Hematopoietic multipotent progenitor cell (in vitro differentiated cells): ENCODE results near the gene CCNC. TPM values are rescaled to one million over a fixed set of nuclear protein-coding genes. Genes with fewer than 3 reads are reported as not detected.

Experiments used
- DNase-seq, 3 donors: peaks; one replicate each; pipeline ENCODE4 v3.0.0-alpha.2; 2011 to 2015; ENCODE audit warnings: low read depth in 2 of 3, low spot score in 2 of 3
- small RNA-seq: library from RNA; depleted of rRNA; stranded (forward); fragments of <200 nt; gene quantifications from one replicate; pipeline ENCODE3, GENCODE V24; 2012
- total RNA-seq: library from RNA; depleted of rRNA; stranded (reverse); fragments of >200 nt; gene quantifications from one replicate; pipeline ENCODE4 v1.2.3, GENCODE V29; 2012

CCNC gene
- total RNA-seq, 1 donor = 30.4 TPM

DNA sequence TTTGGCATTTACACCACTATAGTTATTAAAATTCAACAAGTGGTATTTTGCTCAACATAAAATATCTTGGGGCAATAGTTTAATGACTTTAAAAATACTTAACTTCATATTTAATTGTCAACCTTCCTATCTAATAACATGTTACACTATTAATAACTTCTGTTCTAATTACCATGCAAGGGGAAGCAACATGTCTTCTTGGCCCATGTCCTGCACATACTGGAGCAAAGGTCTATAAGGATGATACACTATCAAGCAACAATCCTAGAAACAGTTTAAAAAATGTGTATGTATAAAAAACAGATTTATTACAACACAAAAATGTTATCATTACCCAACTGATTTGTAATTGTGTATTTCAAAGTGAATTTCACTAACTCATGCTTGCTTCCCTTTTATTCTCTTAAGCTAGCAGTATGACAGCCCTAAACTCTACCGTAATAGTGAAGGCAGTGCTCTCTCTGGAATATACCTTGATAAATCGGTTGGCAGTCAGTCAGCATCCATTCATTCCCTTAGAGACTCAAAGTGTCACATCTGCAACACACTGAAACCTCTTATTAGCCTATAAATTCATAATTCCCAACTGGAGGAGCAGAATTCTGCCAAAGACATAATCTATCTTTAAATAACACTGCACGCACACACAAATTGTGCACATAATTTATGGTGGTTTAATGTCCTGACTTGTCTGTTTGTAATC, 18.3 kb downstream of the CCNC start:
- no peak for DNase-seq

DNA sequence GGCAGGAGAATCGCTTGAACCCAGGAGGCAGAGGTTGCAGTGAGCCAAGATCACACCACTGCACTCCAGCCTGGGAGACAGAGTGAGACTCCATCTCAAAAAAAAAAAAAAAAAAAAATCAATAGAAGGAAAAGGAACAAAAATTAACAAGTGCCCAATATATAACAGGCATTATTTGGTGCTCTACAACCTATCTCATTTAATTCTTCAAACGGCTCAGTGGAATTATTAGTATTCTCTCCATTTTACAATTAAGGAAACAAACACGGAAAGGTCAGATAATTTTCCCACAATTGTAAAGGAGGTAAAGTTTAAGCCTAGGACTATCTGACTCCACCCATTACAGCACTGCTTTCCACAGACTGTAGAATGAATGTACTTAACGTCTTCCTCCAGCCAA, 19.8 kb downstream of the CCNC start:
- DNase-seq = no peak

DNA sequence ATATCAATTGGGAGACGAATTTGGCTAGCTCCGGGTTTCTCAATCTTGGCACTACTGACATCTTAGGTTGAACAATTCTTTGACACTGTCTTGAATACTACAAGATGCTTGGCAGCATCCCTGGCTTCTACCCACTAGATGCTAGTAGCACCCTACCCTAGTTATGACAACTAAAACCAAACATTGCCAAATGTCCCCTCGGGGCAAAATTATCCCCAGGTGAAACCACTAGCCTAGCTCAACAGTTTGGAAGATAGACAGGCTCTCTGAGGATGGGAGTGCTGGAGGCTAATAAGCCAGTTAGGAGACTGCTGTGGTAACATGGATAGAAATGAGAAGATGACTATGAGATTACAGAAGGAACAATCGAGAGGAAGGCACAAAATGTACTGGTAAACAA, 20.9 kb downstream of the CCNC start:
- DNase-seq = no peak

DNA sequence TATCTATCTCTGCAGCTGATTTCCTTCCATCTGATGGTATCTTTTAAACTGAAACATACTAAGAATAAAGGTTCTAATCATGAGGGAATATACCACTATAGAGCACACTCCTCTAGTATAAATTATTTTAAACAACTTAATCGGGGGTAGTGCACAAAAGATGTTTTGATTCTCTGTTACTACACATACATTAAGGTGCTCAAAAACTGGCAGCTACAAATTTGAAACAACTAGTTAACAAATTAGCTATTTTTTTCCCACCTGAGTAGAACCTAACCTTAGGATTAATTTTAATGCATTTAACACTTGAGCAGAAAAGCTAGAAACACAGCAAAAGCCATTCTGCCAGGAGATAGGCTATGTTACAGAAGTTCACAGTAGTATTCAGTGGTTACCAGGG, 23.0 kb downstream of the CCNC start:
- peak in 1 of 3 donors; percentile 22 for DNase-seq

DNA sequence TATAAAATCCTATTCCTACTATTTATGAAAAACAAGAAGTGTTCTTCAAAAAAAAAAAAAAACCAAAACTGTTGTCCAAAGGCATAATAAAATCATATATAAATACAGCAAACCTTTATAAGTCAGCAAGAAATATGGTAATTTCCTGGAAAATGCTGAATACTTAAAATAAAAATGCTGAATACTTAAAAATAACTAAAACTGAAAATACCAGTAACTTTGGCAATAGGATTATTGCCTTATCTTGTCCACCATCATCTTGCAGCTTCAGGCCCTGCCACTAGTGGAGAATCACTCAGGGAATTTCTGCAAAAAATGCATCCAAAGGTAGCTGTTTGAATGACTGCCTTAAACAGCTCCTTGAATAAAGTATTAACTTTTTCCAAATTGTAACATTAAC, 24.5 kb downstream of the CCNC start:
- DNase-seq = no peak

DNA sequence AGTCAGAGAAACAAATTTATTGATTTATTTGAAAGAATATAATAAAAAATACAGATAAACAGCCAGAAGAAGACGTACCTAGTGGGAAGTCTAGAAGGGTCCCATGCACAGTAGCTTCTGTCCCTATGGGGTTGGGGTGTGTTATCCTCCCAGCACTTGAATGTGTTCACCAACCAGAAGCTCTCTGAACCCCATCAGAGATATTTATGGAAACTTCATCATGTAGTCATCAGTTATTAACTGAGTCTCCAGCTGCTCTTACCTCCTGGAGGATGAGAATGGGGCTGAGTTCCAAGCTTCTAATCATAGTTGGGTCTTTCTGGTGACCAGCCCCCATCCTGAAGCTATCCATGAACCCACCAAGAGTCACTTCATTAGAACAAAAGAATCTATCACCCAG, 37.8 kb downstream of the CCNC start:
- DNase-seq = no peak

DNA sequence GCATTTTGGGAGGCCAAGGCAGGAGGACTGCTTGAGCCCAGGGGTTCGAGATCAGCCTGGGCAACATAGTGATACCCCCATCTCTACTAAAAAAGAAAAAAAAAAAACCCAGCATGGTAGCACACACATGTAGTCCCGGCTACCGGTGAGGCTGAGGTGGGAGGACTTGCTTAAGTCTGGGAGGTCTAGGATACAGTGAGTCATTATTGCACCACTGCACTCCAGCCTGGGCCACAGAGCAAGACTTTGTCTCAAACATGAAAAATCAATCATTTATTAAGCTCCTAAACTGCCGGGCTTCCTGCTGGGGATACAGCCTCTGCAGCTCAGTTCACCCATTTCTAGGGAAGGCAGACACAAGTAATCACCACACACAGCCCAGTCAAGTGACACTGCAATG, 45.9 kb downstream of the CCNC start:
- DNase-seq = no peak

DNA sequence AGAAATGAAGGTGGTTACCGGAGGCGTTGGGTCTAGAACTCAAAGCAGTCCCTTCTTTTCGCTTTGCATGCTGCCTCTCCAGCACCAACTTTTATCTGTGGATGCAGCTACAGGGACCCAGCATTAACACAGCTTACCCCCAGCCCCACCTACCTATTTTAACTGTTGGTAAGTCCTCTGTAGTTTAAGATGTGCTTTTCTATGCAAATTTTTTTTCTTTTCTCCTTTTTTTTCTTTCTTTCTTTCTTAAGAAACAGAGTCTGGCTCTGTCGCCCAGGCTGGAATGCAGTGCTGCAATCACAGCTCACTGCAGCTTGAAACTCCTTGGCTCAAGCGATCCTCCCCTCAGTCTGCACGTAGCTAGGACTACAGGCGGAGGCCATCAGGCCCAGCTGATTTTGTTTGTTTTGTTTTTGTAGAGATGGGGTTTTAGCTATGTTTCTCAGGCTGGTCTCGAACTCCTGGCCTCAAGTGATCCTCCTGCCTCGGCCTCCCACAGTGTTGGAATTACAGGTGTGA, 46.8 kb downstream of the CCNC start:
- no peak for DNase-seq

DNA sequence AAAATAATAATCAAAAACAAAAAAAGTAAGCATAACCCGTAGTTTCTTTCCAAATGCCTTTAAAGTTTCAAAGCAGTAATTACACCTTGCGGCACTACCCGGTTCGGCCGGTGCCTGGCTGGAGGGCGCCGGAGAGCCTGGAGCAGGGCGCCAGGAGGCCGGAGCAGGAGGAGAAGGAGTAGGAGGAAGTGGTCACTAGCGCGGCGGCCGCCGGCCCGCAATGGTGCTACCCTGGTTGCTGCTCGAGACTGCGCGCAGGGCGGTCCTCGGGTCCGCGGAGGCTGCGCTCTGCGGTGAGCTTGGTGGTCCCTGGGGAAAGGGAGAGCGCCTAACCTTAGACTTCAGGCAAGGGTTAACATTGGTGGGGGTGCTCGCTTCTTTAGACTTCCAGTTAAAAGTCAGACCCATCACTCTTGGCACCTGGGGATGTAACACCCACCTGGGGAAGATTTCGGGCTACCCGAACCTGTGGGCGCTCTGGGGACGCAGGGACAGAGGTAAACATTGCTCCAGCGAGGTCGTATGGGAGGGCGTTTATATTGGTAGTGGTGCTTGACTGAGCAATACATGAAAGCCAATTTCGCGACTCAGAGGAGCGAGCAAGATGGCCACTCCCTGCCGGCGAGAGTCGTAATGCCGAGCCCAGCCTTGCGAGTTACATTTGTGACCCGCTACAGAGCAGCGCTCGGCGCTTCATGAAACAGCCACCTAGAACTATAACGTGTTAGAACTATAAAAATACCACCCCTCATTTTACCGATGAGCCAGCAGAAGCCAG, 47.4 kb downstream of the CCNC start:
- peak in 2 of 3 donors; percentile 75 to 77 for DNase-seq

DNA sequence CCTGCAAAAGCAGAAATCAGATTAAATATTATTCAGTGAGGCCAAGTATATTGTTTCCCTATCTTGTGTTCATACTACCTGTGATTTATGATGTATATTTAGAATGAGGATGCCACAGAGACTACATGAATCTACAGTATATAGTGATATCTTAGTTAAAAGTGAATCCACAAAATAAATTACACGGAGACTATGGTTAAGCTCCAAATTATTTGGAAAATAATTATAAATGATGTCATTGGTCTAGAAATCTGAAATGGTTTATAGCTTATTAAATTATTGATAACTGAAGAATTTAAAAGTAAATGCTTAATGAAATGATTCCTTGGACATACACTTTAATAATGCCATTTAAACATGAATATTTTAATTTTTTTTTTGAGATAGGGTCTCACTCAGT, 49.0 kb downstream of the CCNC start:
- no peak for DNase-seq

DNA sequence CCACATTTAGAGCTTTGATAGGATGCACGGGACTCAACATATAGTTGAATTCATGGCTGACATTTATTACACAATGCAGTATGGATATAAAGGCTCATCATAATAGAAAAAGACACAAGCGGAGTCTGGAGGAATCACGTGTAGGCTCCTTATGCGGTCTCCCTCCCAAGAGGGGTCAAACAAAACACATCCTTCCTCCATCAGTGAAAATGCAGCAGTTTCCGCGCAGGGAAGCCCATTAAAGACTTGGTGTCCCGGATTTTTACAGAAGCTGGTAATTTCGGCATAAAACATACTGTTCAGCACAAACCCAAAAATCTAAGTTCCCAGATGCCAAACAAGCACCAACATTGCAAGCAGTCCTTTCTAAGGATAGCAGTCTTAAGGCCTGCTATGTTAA, 54.4 kb downstream of the CCNC start:
- DNase-seq = no peak

DNA sequence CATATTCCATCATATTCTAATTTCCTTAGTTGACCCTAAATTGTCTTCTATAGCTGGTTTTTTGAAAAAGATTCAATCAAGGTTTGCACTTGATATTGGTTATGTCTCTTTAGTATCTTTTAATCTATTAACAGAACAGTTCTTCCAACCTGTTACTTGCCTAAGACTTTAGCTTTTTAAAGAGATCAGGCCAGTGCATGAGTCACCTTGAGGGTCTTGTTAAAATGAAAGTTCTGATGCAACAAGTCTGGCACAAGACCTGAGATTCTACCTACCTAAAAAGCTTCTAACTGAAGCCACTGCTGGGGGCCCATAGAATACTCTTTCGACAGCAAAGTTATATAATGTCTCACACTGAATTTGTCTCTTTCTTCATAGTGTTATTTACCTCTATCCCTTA, 56.4 kb downstream of the CCNC start:
- no peak for DNase-seq

DNA sequence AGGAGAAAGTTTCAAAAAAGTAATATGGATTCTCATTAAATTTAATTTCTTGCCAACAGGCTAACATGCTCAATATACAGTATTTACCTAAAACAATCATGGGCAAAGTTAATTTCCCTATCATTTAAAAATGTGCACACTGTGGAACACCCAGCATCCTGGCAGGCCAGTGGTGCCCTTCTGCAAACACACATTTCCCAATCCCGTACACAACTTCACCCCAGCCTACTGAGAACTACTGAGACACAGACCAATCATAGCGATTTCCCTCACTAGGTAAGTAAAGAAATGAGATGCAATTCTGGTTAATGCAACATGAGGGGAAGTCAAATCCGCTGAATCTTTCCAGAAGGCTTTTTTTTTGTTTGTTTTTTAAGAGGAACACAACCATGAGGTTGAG, 60.8 kb downstream of the CCNC start:
- DNase-seq = no peak

DNA sequence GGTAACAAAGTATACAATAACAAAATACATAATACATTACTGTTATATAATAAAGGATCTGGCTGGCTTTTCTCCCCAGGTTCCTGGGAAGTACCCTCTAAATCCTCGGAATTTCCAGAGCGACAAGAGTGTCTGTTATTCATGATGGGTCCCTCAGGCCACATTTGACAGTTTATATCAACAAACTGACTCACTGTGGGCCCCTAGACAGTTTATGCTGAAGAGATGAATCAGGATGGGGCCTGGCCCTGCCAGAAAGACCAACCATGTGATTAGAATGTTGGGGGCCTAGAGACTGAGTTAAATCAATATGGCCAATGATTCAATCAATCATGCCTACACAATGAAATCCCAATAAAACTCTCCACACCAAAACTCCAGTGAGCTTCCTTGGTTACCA, 66.7 kb downstream of the CCNC start:
- DNase-seq = no peak

DNA sequence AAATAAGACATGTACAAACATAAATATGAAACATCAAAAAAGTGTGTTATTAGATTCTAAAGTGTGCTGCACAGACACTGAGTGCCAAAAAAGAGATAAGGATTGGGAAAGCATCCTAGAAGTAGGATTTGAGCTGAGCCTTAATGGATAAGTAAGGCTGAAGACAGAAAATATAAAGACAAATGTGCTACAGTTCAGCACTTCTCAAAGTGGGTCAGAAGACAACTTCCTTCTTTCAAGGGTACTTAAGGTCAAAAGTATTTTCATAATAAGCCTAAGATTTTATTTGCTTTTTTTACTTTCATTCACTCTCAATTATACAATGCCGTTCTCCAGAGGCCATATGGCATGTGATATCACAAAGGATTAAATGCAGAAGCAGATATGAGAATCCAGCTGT, 70.0 kb downstream of the CCNC start:
- DNase-seq = no peak

DNA sequence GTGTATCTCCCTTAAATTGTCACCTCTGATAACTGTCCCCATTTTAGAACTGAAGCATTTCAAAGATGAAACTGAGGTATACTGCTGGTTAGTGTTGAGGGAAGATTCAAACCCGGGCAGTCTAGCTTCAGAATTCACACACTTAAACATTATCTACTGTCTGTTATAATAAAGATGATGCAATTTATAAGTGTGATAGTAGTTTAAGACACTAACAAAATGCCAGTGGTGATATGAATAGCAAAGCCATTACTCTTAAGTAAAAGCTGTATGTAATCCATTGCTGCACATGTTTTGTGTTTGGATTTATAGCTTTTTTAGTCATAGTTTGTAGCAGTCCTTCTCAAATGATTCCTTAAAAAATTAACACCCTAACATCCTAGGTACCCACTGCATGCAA, 73.0 kb downstream of the CCNC start:
- DNase-seq = no peak

Small RNAs within 50 kb of the gene (small RNA-seq; reads per million reads assigned to genes)
- gene RF00019 = not detected

Other genes with a start within 250 kb of the CCNC start
- under 0.01 TPM for gene FAXC, start 219.0 kb downstream of the CCNC start, total RNA-seq
- 1.3 TPM for gene COQ3, start 174.5 kb downstream of the CCNC start, total RNA-seq
- 103 TPM for gene PNISR, start 143.4 kb downstream of the CCNC start, total RNA-seq
- gene USP45, start 53.2 kb downstream of the CCNC start, total RNA-seq = 3.8 TPM
- not detected for gene PRDM13, start 38.2 kb upstream of the CCNC start, total RNA-seq